Ovary (tissue), 3 donors: ENCODE results near the gene JCHAIN.

Source experiments
- EP300 ChIP-seq: sonication (generic); formaldehyde crosslinking; IDR thresholded peaks from one replicate; pipeline ENCODE4 v1.6.1; 2017; ENCODE audit warnings: antibody characterized with exemption
- POLR2A ChIP-seq: fragments of 450-650 bp; IDR thresholded peaks from one replicate; pipeline ENCODE4 v1.6.1; 2017; ENCODE audit warnings: antibody characterized with exemption, mild to moderate bottlenecking, moderate library complexity
- TF ChIP-seq, protein P1 (sequence below), 3 donors: fragments of 450-650 bp in 2 of 3; fragments of 200-600 bp in 1 of 3; IDR thresholded peaks; one replicate each; pipeline versions ENCODE4 v1.5.1 to v1.8.0; 2016 to 2022; ENCODE audit warnings: antibody characterized with exemption in 3 of 3, mild to moderate bottlenecking in 1 of 3
- donor health status: DM: no; HTN: no; CAD: no.

GRCh38 chr4:70666369-70666768 is at the start of gene JCHAIN:
- TF ChIP-seq POLR2A, result no peak
- TF ChIP-seq, protein P1, sequence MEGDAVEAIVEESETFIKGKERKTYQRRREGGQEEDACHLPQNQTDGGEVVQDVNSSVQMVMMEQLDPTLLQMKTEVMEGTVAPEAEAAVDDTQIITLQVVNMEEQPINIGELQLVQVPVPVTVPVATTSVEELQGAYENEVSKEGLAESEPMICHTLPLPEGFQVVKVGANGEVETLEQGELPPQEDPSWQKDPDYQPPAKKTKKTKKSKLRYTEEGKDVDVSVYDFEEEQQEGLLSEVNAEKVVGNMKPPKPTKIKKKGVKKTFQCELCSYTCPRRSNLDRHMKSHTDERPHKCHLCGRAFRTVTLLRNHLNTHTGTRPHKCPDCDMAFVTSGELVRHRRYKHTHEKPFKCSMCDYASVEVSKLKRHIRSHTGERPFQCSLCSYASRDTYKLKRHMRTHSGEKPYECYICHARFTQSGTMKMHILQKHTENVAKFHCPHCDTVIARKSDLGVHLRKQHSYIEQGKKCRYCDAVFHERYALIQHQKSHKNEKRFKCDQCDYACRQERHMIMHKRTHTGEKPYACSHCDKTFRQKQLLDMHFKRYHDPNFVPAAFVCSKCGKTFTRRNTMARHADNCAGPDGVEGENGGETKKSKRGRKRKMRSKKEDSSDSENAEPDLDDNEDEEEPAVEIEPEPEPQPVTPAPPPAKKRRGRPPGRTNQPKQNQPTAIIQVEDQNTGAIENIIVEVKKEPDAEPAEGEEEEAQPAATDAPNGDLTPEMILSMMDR (IDR thresholded peaks at IDR 0.05), result no peak
- no peak for TF ChIP-seq EP300
